Smooth muscle cell (in vitro differentiated cells): ENCODE results near the gene PCK1. TPM values are rescaled to one million over a fixed set of nuclear protein-coding genes. Genes with fewer than 3 reads are reported as not detected.

Experiments used
- DNase-seq: peaks from one replicate; lab custom pipeline; 2025; ENCODE audit not compliant: unreplicated experiment; lab: John Stamatoyannopoulos, UW
- H2AFZ ChIP-seq: fragments of 200-600 bp; sonication (generic); 2 replicates; pipeline ENCODE4 v1.6.0; 2016; ENCODE audit warnings: antibody characterized with exemption, low read depth, mild to moderate bottlenecking
- H3F3A ChIP-seq: fragments of 200-600 bp; sonication (generic); 2 replicates; pipeline ENCODE4 v1.6.0; 2017; ENCODE audit warnings: antibody characterized with exemption, low read depth
- H3K27ac ChIP-seq: fragments of 200-600 bp; sonication (generic); 2 replicates; pipeline ENCODE4 v1.5.1; 2016; ENCODE audit warnings: low read depth, mild to moderate bottlenecking
- H3K27me3 ChIP-seq: fragments of 200-600 bp; sonication (generic); 2 replicates; pipeline ENCODE4 v1.6.1; 2016; ENCODE audit warnings: low read depth, mild to moderate bottlenecking
- H3K36me3 ChIP-seq: fragments of 200-600 bp; sonication (generic); 2 replicates; pipeline ENCODE4 v1.5.1; 2016; ENCODE audit warnings: low read depth
- H3K4me1 ChIP-seq: fragments of 200-600 bp; sonication (generic); 2 replicates; pipeline ENCODE4 v1.5.1; 2016; ENCODE audit warnings: low read depth
- H3K4me2 ChIP-seq: fragments of 200-600 bp; sonication (generic); 2 replicates; pipeline ENCODE4 v1.6.0; 2016; ENCODE audit warnings: mild to moderate bottlenecking
- H3K4me3 ChIP-seq: fragments of 200-600 bp; sonication (generic); 2 replicates; pipeline ENCODE4 v1.5.1; 2016; ENCODE audit warnings: mild to moderate bottlenecking
- H3K79me2 ChIP-seq: fragments of 200-600 bp; sonication (generic); 2 replicates; pipeline ENCODE4 v1.6.0; 2016; ENCODE audit warnings: low read depth, mild to moderate bottlenecking
- H3K9ac ChIP-seq: fragments of 200-600 bp; sonication (generic); 2 replicates; pipeline ENCODE4 v1.6.0; 2016; ENCODE audit warnings: low read depth
- H3K9me3 ChIP-seq: fragments of 200-600 bp; sonication (generic); replicated peaks from 2 replicates; pipeline ENCODE4 v1.5.1; 2016; ENCODE audit warnings: low read depth
- H4K20me1 ChIP-seq: fragments of 200-600 bp; sonication (generic); 2 replicates; pipeline ENCODE4 v1.6.0; 2016; ENCODE audit warnings: low read depth
- WGBS: methylation state at CpG from one replicate; pipeline ENCODE4 v1.1.7; 2016; ENCODE audit warnings: low lambda C conversion rate; 5-methylcytosine and 5-hydroxymethylcytosine counted together
- polyA plus RNA-seq: library from polyadenylated mRNA; unstranded; fragments of >200 nt; fragmentation: Nextera tagmentation; extraction: Ambion mirVana; gene quantifications from 2 replicates; pipeline ENCODE4 v1.2.1, GENCODE V29; 2016
- total RNA-seq: library from RNA; depleted of rRNA; stranded (reverse); fragments of >200 nt; gene quantifications from 2 replicates; pipeline ENCODE4 v1.2.3, GENCODE V29; 2014
- TF ChIP-seq, protein P1 (sequence below): fragments of 200-600 bp; sonication (generic); IDR thresholded peaks from 2 replicates; pipeline ENCODE4 v1.5.1; 2017; ENCODE audit warnings: borderline replicate concordance, mild to moderate bottlenecking, antibody characterized with exemption; ENCODE audit not compliant: insufficient read depth, poor library complexity, severe bottlenecking

Gene PCK1
- total and polyA plus RNA-seq, 2 experiments from 2014 or later, result not detected

- Histone ChIP-seq H3K4me2 (no peak overlapping the region), H3F3A (no peaks in the 10 kb centered on the region), H3K4me1 (no peaks in the 10 kb centered on the region), H3K27ac (no peak overlapping the region), H3K36me3 (no peaks in the 10 kb centered on the region), H3K9me3 (no peaks in the 10 kb centered on the region), H3K9ac (no peak overlapping the region), H2AFZ (no peak overlapping the region), H3K27me3 (peaks cover 10% of the 10 kb centered on the region), H4K20me1 (no peaks in the 10 kb centered on the region), H3K79me2 (no peaks in the 10 kb centered on the region), H3K4me3 (no peak overlapping the region)
- WGBS, result 91% methylated on average over 7 of the region's 7 CpGs
- no peak for DNase-seq
- TF ChIP-seq, protein P1, sequence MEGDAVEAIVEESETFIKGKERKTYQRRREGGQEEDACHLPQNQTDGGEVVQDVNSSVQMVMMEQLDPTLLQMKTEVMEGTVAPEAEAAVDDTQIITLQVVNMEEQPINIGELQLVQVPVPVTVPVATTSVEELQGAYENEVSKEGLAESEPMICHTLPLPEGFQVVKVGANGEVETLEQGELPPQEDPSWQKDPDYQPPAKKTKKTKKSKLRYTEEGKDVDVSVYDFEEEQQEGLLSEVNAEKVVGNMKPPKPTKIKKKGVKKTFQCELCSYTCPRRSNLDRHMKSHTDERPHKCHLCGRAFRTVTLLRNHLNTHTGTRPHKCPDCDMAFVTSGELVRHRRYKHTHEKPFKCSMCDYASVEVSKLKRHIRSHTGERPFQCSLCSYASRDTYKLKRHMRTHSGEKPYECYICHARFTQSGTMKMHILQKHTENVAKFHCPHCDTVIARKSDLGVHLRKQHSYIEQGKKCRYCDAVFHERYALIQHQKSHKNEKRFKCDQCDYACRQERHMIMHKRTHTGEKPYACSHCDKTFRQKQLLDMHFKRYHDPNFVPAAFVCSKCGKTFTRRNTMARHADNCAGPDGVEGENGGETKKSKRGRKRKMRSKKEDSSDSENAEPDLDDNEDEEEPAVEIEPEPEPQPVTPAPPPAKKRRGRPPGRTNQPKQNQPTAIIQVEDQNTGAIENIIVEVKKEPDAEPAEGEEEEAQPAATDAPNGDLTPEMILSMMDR, result no peak
Observed at GRCh38 chr20:57612436-57612835, 51.5 kb downstream of the PCK1 start.

- peaks cover 5% of the 10 kb centered on the region for H3K27me3 ChIP-seq
- no peak overlapping the region for H3K4me3 ChIP-seq
- no peak overlapping the region for H2AFZ ChIP-seq
- H3K9me3 ChIP-seq, result no peaks in the 10 kb centered on the region
- H3K9ac ChIP-seq, result no peak overlapping the region
- 98% methylated on average over 7 of the region's 7 CpGs for WGBS
- no peaks in the 10 kb centered on the region for H3F3A ChIP-seq
- no peaks in the 10 kb centered on the region for H3K4me1 ChIP-seq
- no peaks in the 10 kb centered on the region for H3K79me2 ChIP-seq
- no peaks in the 10 kb centered on the region for H4K20me1 ChIP-seq
- H3K36me3 ChIP-seq, result no peaks in the 10 kb centered on the region
- no peak overlapping the region for H3K27ac ChIP-seq
- no peak for DNase-seq
- H3K4me2 ChIP-seq, result no peak overlapping the region
- TF ChIP-seq, protein P1, result no peak
Observed at GRCh38 chr20:57612916-57613315, 52.0 kb downstream of the PCK1 start.

DNA sequence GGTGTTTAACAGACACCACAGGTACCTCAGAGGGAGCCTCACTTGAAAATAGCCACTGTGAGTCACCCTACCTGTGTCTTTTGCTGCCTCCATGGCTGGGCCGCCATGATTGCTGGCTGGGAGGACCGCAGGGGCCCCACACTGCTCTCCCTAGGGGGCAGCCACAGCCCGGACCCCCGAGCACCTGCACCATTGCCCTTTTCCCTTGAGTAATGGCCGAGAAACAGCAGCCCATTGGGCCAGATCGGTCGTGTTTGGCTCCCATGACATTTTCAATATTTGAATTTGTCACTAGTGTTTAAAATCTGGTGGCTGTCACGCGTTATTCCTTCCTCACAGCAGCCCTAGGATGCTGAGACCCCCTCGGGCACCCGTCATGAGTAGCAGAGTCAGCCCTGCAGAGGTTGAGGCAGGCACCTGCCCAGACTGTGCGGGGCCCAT lies 52.6 kb downstream of the PCK1 start:
- WGBS, result 89% methylated on average over 12 of the region's 12 CpGs
- no peak overlapping the region for H2AFZ ChIP-seq
- H4K20me1 ChIP-seq, result no peaks in the 10 kb centered on the region
- H3K79me2 ChIP-seq, result no peaks in the 10 kb centered on the region
- no peaks in the 10 kb centered on the region for H3F3A ChIP-seq
- TF ChIP-seq, protein P1, result no peak
- H3K9me3 ChIP-seq, result no peaks in the 10 kb centered on the region
- no peak overlapping the region for H3K9ac ChIP-seq
- H3K36me3 ChIP-seq, result no peaks in the 10 kb centered on the region
- H3K27me3 ChIP-seq, result peaks cover 4% of the 10 kb centered on the region
- DNase-seq, result no peak
- no peak overlapping the region for H3K4me3 ChIP-seq
- H3K4me2 ChIP-seq, result no peak overlapping the region
- no peaks in the 10 kb centered on the region for H3K4me1 ChIP-seq
- H3K27ac ChIP-seq, result no peak overlapping the region

DNA sequence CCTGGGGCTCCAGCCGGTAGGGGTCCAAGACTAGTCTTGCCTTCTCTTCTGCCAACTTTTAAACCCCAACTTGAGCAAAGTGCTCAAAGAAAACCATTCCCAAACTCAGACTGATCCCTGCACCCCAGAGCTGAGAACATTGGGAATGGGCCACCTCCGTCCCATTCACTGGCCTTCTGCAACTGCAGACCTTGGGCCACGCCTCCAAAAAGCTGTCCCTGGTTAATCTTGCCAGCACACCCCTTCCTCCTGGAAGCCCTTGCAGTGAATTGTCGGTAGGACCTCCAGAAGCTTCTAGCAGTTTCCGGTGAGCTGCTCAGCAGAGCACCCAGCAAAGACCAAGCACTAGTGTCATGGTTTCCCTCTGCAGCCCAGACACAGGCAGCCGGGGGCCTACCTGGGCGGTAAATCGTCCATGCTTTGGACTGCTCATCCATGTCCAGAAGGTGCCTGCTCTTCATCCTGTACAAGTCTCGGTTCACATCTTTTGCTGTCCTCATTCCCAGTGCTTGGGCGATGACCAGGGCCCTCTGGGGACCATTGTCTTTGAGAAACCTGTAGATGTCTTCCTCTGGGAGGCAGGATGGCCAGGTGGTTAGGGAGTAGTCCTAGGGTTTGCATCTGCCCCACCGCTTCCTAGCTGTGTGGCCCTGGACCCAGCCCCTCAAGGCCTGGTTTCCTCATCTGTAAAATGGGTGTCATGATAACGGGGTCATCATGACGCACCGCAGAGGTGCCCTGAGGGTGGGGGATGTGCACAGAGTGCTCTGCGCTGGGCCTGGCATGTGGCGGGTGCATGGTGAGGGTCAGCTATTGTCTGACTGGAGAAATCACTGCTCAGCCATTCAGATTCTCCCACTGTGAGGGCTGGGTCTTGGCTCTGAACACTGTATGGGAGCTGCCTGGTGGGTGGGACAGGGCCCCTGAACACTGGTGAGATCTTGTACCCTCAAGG lies 53.9 kb downstream of the PCK1 start:
- H3K9me3 ChIP-seq, result no peaks in the 10 kb centered on the region
- H3K27me3 ChIP-seq, result peaks cover 4% of the 10 kb centered on the region
- H3K79me2 ChIP-seq, result no peaks in the 10 kb centered on the region
- 93% methylated on average over 16 of the region's 16 CpGs for WGBS
- no peaks in the 10 kb centered on the region for H4K20me1 ChIP-seq
- no peaks in the 10 kb centered on the region for H3K36me3 ChIP-seq
- no peak overlapping the region for H2AFZ ChIP-seq
- no peak overlapping the region for H3K4me3 ChIP-seq
- no peak overlapping the region for H3K4me2 ChIP-seq
- TF ChIP-seq, protein P1, result no peak
- H3K9ac ChIP-seq, result no peak overlapping the region
- H3F3A ChIP-seq, result no peaks in the 10 kb centered on the region
- H3K4me1 ChIP-seq, result no peaks in the 10 kb centered on the region
- no peak for DNase-seq
- H3K27ac ChIP-seq, result no peak overlapping the region
